Measurements from ENCODE around the gene SFMBT1. TPM values are rescaled to one million over a fixed set of nuclear protein-coding genes. Genes with fewer than 3 reads are reported as not detected.

Gene SFMBT1
- total and polyA plus RNA-seq, 9 of the 15 experiments (the other 6 are each of a cell fraction or from before 2014, with no cell fraction given), result 0.76 to 6.6 (median 3.6) TPM

- TF ChIP-seq VEZF1 (CRISPR knock-in tag; IDR thresholded peaks at IDR 0.05) (peak; percentile 85), MAZ (CRISPR knock-in tag; conservative IDR thresholded peaks at IDR 0.05 in 1 of 2, IDR thresholded peaks at IDR 0.05 in 1 of 2) (peak in 1 of 2 experiments; percentile 57; a peak in 2 of 4 replicates), BRD4 (IDR thresholded peaks at IDR 0.05) (no peak), RREB1 (CRISPR knock-in tag; IDR thresholded peaks at IDR 0.05) (0 out of 2 replicates have a peak, but pooled peaks have one; percentile 23), GABPA (tag; conservative IDR thresholded peaks at IDR 0.05; ENCODE audit: low read depth) (0 out of 2 replicates have a peak, but pooled peaks have one; percentile 10), RBFOX2 (IDR thresholded peaks at IDR 0.05; ENCODE audit: low read depth, low read length) (peak; percentile 64), CTBP1 (IDR thresholded peaks at IDR 0.05; ENCODE audit: borderline replicate concordance) (peak; percentile 94), PML (IDR thresholded peaks at IDR 0.05; ENCODE audit: low read length) (no peak), SUPT5H (IDR thresholded peaks at IDR 0.05) (peak; percentile 26; the same call in 1 of the 2 replicates), TCFL5 (CRISPR knock-in tag; conservative IDR thresholded peaks at IDR 0.05) (no peak), HMGN3 (IDR thresholded peaks at IDR 0.05; ENCODE audit: borderline replicate concordance, extremely low read depth, insufficient read length, low read depth, low read length) (peak; percentile 51), PHF8 (IDR thresholded peaks at IDR 0.05; ENCODE audit: borderline replicate concordance, low read length) (peak; percentile 66; the same call in 1 of the 2 replicates), POLR3G (IDR thresholded peaks at IDR 0.05; ENCODE audit: extremely low read depth, insufficient read length, insufficient replicate concordance) (no peak), CHD1 (IDR thresholded peaks at IDR 0.05; ENCODE audit: low read length) (no peak), MEIS2 (IDR thresholded peaks at IDR 0.05; ENCODE audit: partially characterized antibody) (peak; percentile 37), CXXC5 (CRISPR knock-in tag; IDR thresholded peaks at IDR 0.05) (0 out of 2 replicates have a peak, but pooled peaks have one; percentile 42), TCF7L2 (IDR thresholded peaks at IDR 0.05; ENCODE audit: low read depth, low read length) (no peak), KLF1 (tag; IDR thresholded peaks at IDR 0.05) (no peak), E2F6 (IDR thresholded peaks at IDR 0.05; ENCODE audit: borderline replicate concordance in 1 of 2, extremely low read depth in 1 of 2, insufficient read depth in 1 of 2, insufficient read length in 1 of 2, low read depth in 1 of 2, low read length in 1 of 2, poor library complexity in 1 of 2, severe bottlenecking in 1 of 2) (peak in 1 of 2 experiments; percentile 57)
These were observed at the start of gene SFMBT1 (continued) for GRCh38 chr3:53045518-53046170.

Data from K562 (cell line).